ENCODE measurements around the gene HTRA3. TPM values are rescaled to one million over a fixed set of nuclear protein-coding genes. Genes with fewer than 3 reads are reported as not detected.

The HTRA3 gene
- total RNA-seq, 1 donor from 2014 or later: 3.4 TPM

DNA sequence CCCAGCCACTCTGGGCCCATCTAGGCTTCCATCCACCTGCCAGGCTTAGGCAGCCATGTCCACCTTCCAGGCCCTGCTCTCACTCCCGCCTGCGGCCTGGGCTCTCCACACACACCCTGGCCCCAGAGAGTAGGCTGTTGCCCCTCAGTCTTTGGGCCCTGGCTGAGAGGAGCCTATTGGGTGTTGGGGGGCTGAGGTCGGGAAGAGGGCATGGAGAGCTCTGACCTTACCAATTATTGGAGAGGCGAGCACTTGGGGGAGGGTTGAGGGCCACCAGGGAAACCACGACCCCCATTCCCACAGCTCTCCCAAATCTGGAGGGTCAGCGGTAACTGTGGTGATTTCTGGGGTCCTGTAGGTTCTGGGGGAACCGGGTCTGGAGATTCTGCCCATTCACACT lies 38.2 kb downstream of the HTRA3 start:
- no peaks in the 10 kb centered on the region for H3K36me3 Mint-ChIP-seq (ENCODE audit: low read depth)
- TF ChIP-seq, protein P1, sequence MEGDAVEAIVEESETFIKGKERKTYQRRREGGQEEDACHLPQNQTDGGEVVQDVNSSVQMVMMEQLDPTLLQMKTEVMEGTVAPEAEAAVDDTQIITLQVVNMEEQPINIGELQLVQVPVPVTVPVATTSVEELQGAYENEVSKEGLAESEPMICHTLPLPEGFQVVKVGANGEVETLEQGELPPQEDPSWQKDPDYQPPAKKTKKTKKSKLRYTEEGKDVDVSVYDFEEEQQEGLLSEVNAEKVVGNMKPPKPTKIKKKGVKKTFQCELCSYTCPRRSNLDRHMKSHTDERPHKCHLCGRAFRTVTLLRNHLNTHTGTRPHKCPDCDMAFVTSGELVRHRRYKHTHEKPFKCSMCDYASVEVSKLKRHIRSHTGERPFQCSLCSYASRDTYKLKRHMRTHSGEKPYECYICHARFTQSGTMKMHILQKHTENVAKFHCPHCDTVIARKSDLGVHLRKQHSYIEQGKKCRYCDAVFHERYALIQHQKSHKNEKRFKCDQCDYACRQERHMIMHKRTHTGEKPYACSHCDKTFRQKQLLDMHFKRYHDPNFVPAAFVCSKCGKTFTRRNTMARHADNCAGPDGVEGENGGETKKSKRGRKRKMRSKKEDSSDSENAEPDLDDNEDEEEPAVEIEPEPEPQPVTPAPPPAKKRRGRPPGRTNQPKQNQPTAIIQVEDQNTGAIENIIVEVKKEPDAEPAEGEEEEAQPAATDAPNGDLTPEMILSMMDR (conservative IDR thresholded peaks at IDR 0.05): no peak
- no peak for DNase-seq (ENCODE audit: low read depth, low spot score)

DNA sequence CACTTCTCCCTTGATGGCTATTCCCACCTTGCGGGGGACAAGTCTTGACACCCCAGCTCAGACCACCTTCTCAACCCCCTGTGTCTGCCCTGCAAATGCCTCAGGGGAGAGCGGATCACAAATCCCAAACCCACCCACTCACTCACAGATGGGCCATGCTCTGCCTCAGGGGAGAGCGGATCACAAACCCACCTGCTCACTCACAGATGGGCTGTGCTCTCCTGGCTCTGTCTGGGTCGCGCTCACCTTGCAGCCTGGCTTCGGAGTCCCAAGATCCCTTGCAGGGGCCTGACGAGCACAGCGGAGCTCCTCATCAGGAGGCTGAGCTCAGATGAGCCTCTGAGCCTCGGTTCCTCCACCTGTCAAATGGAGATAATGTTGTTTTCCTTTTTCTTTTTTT lies 38.6 kb downstream of the HTRA3 start:
- TF ChIP-seq, protein P1 (conservative IDR thresholded peaks at IDR 0.05): no peak
- H3K27me3 Mint-ChIP-seq (ENCODE audit: low read depth): no peaks in the 10 kb centered on the region
- no peak for DNase-seq (ENCODE audit: low read depth, low spot score)

More for the DNA sequence above, 38.2 kb downstream of the HTRA3 start:
- Mint-ChIP-seq H3K9me3 (peaks cover 5% of the 10 kb centered on the region), H3K4me3 (no peak overlapping the region), H3K4me1 (peaks cover 4% of the 10 kb centered on the region), H3K27me3 (ENCODE audit: low read depth) (no peaks in the 10 kb centered on the region), H3K27ac (ENCODE audit: unreplicated experiment) (no peak overlapping the region)

DNA sequence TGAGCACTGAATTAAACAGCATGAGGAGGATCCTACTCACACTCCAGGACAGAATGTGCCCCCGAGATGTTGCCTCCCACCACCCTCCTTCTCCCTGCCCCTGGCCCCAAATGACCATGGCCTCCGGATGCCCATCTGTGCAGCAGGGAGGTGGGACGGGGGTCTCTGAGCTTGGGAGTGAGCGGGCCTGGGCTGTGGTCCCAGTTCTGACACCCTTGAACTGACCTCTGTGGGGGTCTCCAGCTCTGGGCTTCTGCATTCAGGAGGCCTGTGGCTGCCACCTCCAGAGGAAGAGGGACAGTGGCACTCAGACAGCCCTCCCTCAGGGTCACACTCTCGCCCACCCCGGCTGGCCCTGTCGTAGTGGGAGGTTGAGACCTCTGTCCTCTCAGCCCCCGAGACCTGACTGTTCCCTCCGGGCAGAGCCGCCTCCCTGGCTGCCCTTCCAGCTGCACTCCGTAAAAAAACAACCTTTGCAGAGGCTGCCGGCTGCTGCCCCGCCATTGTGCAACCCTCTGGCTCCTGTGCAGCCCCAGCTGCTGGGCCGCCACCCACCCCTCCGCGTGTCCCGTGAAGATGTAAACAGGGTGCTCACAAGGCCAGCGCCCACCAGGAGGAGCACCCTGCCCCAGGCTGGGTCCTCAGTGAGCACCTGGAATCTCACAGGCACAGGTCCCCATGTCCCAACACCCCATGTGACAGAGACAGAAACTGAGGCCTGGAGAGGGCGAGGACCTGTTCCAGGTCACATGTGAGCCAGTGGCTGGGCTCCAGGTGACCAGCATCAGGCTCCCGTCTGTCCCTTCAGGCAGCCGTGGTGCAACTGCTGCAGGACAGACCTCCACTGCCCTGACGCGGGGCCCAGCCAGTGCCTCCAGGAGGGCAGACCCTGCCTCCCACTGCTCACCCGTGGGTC lies 39.6 kb downstream of the HTRA3 start:
- TF ChIP-seq, protein P1 (conservative IDR thresholded peaks at IDR 0.05): no peak
- no peak for DNase-seq (ENCODE audit: low read depth, low spot score)
- H3K9me3 Mint-ChIP-seq: peaks cover 8% of the 10 kb centered on the region
- no peaks in the 10 kb centered on the region for H3K36me3 Mint-ChIP-seq (ENCODE audit: low read depth)
- H3K27me3 Mint-ChIP-seq (ENCODE audit: low read depth): no peaks in the 10 kb centered on the region
- H3K27ac Mint-ChIP-seq (ENCODE audit: unreplicated experiment): no peak overlapping the region
- H3K4me1 Mint-ChIP-seq: no peaks in the 10 kb centered on the region
- no peak overlapping the region for H3K4me3 Mint-ChIP-seq

More for the DNA sequence above, 38.6 kb downstream of the HTRA3 start:
- no peak overlapping the region for H3K4me3 Mint-ChIP-seq
- no peaks in the 10 kb centered on the region for H3K36me3 Mint-ChIP-seq (ENCODE audit: low read depth)
- H3K27ac Mint-ChIP-seq (ENCODE audit: unreplicated experiment): no peak overlapping the region
- peaks cover 8% of the 10 kb centered on the region for H3K9me3 Mint-ChIP-seq
- peaks cover 4% of the 10 kb centered on the region for H3K4me1 Mint-ChIP-seq

DNA sequence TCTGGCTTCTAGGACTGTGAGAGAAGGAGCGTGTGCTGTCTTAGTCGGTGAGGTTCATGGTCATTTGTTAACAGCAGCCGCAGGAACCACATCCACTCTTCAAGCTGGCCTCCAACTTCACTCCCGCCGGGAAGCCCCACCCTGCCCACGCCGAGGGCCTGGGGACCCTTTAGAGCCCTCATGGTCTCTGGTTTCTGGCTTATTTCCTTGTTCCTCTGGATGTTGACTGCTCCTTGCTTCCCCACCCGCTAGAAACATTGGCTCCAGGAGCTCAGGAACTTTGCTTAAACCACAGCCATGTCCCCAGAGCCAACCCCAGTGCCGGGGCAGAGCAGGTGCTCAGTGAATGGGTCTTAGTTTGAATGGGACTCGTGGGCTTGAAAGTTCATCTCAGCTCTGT lies 40.8 kb downstream of the HTRA3 start:
- Mint-ChIP-seq H3K9me3 (peaks cover 8% of the 10 kb centered on the region), H3K4me3 (no peak overlapping the region), H3K27ac (ENCODE audit: unreplicated experiment) (no peak overlapping the region), H3K36me3 (ENCODE audit: low read depth) (no peaks in the 10 kb centered on the region), H3K4me1 (peaks cover 4% of the 10 kb centered on the region), H3K27me3 (ENCODE audit: low read depth) (no peaks in the 10 kb centered on the region)
- TF ChIP-seq, protein P1 (conservative IDR thresholded peaks at IDR 0.05): no peak
- no peak for DNase-seq (ENCODE audit: low read depth, low spot score)

DNA sequence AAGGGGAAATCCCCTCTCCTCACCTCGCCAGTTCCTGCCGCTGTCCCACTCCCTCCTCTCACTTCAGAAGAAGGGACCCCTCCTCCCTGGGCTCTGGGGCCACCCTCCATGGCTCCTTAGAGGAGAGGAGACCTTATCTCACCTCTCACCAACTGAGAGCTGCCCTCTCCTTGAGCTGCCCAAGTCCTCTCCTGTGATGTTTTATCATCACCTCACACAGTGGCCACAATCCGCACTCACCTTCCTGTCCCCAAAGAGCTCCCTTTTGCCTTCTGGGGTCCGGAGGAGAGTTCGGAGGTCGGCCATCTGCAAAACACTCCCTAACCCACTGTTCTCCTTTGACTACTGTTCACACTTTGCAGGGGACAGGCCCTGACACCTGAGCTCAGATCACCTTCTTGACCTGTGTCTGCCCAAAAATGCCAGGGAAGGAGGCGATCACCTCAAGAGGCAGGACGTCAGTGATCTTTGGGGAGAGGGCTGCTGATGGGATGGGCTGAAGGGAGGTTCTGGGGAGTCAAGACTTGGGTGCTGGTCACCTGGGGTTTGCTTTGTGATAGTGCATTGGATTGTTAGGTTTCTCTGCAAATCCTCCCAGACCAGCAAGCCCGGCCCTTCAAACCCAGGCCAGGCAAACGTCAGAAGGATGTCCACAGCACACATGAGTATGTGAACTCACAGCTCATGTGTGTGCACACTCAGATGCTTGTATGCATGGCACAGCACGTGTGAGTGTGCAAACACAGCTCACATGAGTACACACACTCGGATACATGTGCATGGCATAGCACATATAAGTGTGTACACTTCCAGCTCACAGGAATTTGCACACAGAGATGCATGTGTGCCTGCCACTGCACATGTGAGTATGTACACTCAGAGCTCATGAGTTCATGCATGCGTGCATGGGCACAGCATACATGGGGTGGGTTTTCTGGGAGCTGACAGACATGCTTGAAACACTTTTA lies 41.8 kb downstream of the HTRA3 start:
- Mint-ChIP-seq H3K4me3 (no peak overlapping the region), H3K27ac (ENCODE audit: unreplicated experiment) (no peak overlapping the region), H3K9me3 (peaks cover 8% of the 10 kb centered on the region), H3K4me1 (peaks cover 14% of the 10 kb centered on the region), H3K27me3 (ENCODE audit: low read depth) (no peaks in the 10 kb centered on the region), H3K36me3 (ENCODE audit: low read depth) (no peaks in the 10 kb centered on the region)
- DNase-seq (ENCODE audit: low read depth, low spot score): no peak
- TF ChIP-seq, protein P1 (conservative IDR thresholded peaks at IDR 0.05): no peak

Measured in neural crest cell (in vitro differentiated cells).